HepG2 (cell line): Measurements from ENCODE around the gene ATRNL1.
"Not testable (repeated sequence)": the region's sequence is repeated elsewhere in the genome, so short reads cannot be mapped to it uniquely, and the experiment has no call there.

Experiments
- DZIP1 ChIP-seq: sonication (generic); formaldehyde crosslinking; IDR thresholded peaks from 2 replicates; pipeline ENCODE4 v1.5.0; 2020; ENCODE audit warnings: mild to moderate bottlenecking, missing genetic modification reagents
- POLR2AphosphoS5 ChIP-seq: IDR thresholded peaks from 2 replicates; pipeline ENCODE4 v1.6.1; 2012; ENCODE audit warnings: low read depth, low read length
- RNF2 ChIP-seq: fragments of 450-650 bp; conservative IDR thresholded peaks from 2 replicates; pipeline ENCODE4 v1.6.1; 2016; ENCODE audit warnings: low read depth
- SMC3 ChIP-seq: IDR thresholded peaks from 2 replicates; pipeline ENCODE4 v1.6.1; 2011; ENCODE audit warnings: low read length, improper control_type of control experiment
- ZNF24 ChIP-seq: fragments of 450-650 bp; IDR thresholded peaks from 2 replicates; pipeline ENCODE4 v1.6.1; 2017; ENCODE audit warnings: antibody characterized with exemption, mild to moderate bottlenecking
- ZNF562 ChIP-seq: sonication (generic); formaldehyde crosslinking; IDR thresholded peaks from 2 replicates; pipeline ENCODE4 v1.8.0; 2022; ENCODE audit warnings: missing genetic modification reagents, borderline replicate concordance
- TF ChIP-seq, protein P1 (sequence below): sonication (generic); formaldehyde crosslinking; IDR thresholded peaks from 2 replicates; pipeline ENCODE4 v1.5.0; 2020; ENCODE audit warnings: mild to moderate bottlenecking, missing genetic modification reagents, moderate library complexity

DNA sequence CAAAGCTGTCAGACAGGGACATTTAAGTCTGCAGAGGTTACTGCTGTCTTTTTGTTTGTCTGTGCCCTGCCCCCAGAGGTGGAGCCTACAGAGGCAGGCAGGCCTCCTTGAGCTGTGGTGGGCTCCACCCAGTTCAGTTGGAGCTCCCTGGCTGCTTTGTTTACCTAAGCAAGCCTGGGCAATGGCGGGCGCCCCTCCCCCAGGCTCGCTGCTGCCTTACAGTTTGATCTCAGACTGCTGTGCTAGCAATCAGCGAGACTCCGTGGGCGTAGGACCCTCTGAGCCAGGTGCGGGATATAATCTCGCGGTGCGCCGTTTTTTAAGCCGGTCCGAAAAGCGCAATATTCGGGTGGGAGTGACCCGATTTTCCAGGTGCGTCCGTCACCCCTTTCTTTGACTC lies 274.8 kb downstream of the ATRNL1 start:
- TF ChIP-seq RNF2, ZNF562, ZNF24, DZIP1, SMC3, POLR2AphosphoS5: not testable (repeated sequence)
- TF ChIP-seq, protein P1, sequence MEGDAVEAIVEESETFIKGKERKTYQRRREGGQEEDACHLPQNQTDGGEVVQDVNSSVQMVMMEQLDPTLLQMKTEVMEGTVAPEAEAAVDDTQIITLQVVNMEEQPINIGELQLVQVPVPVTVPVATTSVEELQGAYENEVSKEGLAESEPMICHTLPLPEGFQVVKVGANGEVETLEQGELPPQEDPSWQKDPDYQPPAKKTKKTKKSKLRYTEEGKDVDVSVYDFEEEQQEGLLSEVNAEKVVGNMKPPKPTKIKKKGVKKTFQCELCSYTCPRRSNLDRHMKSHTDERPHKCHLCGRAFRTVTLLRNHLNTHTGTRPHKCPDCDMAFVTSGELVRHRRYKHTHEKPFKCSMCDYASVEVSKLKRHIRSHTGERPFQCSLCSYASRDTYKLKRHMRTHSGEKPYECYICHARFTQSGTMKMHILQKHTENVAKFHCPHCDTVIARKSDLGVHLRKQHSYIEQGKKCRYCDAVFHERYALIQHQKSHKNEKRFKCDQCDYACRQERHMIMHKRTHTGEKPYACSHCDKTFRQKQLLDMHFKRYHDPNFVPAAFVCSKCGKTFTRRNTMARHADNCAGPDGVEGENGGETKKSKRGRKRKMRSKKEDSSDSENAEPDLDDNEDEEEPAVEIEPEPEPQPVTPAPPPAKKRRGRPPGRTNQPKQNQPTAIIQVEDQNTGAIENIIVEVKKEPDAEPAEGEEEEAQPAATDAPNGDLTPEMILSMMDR (CRISPR knock-in tag), result not testable (repeated sequence)
